HCT116 (cell line): ENCODE measurements around the gene CCL11. TPM values are rescaled to one million over a fixed set of nuclear protein-coding genes. Genes with fewer than 3 reads are reported as not detected.

Source experiments
- ATAC-seq: fragments of 200-7000 bp; cut with Tn5 transposase; 2 replicates; pipeline ENCODE4 v1.9.1; 2020; ENCODE audit warnings: mild to moderate bottlenecking, moderate library complexity
- BruUV-seq: library from RNA; stranded (reverse); fragments of 400-500 nt; replicated peaks from 2 replicates; lab custom pipeline; 2021; lab: Mats Ljungman, UMichigan
- CTCF ChIA-PET: fragments of 300-600 bp; sonication (Branson Sonifier 250); formaldehyde crosslinking; loops from one replicate; lab custom pipeline; 2021; ENCODE audit warnings: antibody characterized with exemption; lab: Charles Lee
- POLR2A ChIA-PET: fragments of 300-600, 350-600 bp; sonication (Branson Sonifier 250); formaldehyde crosslinking; loops from one replicate; lab custom pipeline; 2021; ENCODE audit warnings: antibody characterized with exemption; lab: Charles Lee
- RAD21 ChIA-PET, 2 experiments: fragments of 300-600 bp; sonication (Branson Sonifier 250); formaldehyde crosslinking; loops; one replicate each; lab custom pipeline; 2023; ENCODE audit warnings: low total read pairs in 2 of 2; ENCODE audit not compliant: uncharacterized antibody in 2 of 2, unreplicated experiment in 2 of 2, low non-redundant PET in 1 of 2; lab: Charles Lee
- DNase-seq: peaks from one replicate; pipeline ENCODE4 v3.0.0-alpha.2; 2010; ENCODE audit warnings: low read depth, low spot score
- H2AFZ ChIP-seq: fragments of 200-600 bp; shearing (Covaris generic), sonication (generic); 2 replicates; pipeline ENCODE4 v1.6.1; 2017; ENCODE audit warnings: low read depth, mixed run types, mixed read lengths, antibody characterized with exemption, low read length; ENCODE audit not compliant: poor library complexity, severe bottlenecking
- H3K27ac ChIP-seq: 2 replicates; pipeline ENCODE4 v1.5.1; 2012; ENCODE audit warnings: low read depth, low read length
- H3K27me3 ChIP-seq: fragments of 200-600 bp; sonication (generic); 2 replicates; pipeline ENCODE4 v1.6.1; 2016; ENCODE audit warnings: mixed run types, low read length, mixed read lengths; ENCODE audit not compliant: insufficient read depth
- H3K36me3 ChIP-seq, 2 experiments: fragments of 200-500 bp in 1 of 2; fragments of 200-600 bp in 1 of 2; sonication (Bioruptor generic) in 1 of 2; sonication (generic) in 1 of 2; 2 replicates each; pipeline versions ENCODE4 v1.5.1 to v1.6.1; 2014 to 2016; ENCODE audit warnings: low read length in 2 of 2, inconsistent platforms in 1 of 2, mixed read lengths in 1 of 2, mixed run types in 1 of 2; ENCODE audit not compliant: insufficient read depth in 2 of 2, control insufficient read depth in 1 of 2
- H3K4me1 ChIP-seq, 2 experiments: fragments of 200-600 bp in 1 of 2; sonication (generic) in 1 of 2; 2 replicates each; pipeline versions ENCODE4 v1.5.1 to v1.6.1; 2012 to 2017; ENCODE audit warnings: low read length in 2 of 2, inconsistent platforms in 1 of 2, mild to moderate bottlenecking in 1 of 2, mixed read lengths in 1 of 2, mixed run types in 1 of 2, moderate library complexity in 1 of 2; ENCODE audit not compliant: insufficient read depth in 2 of 2, control insufficient read depth in 1 of 2
- H3K4me2 ChIP-seq: fragments of 200-600 bp; sonication (generic); 2 replicates; pipeline ENCODE4 v1.6.1; 2017; ENCODE audit warnings: mixed run types, low read length, mixed read lengths
- H3K4me3 ChIP-seq, 2 experiments: fragments of 200-600 bp in 1 of 2; sonication (generic) in 1 of 2; replicated peaks in 1 of 2; 2 replicates each; pipeline ENCODE4 v1.5.1; 2011 to 2016; ENCODE audit warnings: low read length in 2 of 2, control low read depth in 1 of 2, low read depth in 1 of 2, mild to moderate bottlenecking in 1 of 2, mixed read lengths in 1 of 2, mixed run types in 1 of 2
- H3K79me2 ChIP-seq: fragments of 200-600 bp; sonication (generic); 2 replicates; pipeline ENCODE4 v1.6.1; 2017; ENCODE audit warnings: mild to moderate bottlenecking, mixed run types, low read length, moderate library complexity, mixed read lengths; ENCODE audit not compliant: insufficient read depth
- H3K9ac ChIP-seq: fragments of 200-600 bp; sonication (generic); 2 replicates; pipeline ENCODE4 v1.6.1; 2016; ENCODE audit warnings: low read length, mixed read lengths
- H3K9me2 ChIP-seq: fragments of 200-600 bp; sonication (generic), shearing (Covaris generic); 2 replicates; pipeline ENCODE4 v1.6.1; 2017; ENCODE audit warnings: mixed run types, mild to moderate bottlenecking, moderate library complexity; ENCODE audit not compliant: insufficient read depth
- H3K9me3 ChIP-seq, 2 experiments: fragments of 200-500 bp in 1 of 2; fragments of 200-600 bp in 1 of 2; sonication (Bioruptor generic) in 1 of 2; sonication (generic) in 1 of 2; 2 replicates each; pipeline ENCODE4 v1.6.1; 2014 to 2017; ENCODE audit warnings: low read length in 2 of 2, mixed read lengths in 2 of 2, inconsistent platforms in 1 of 2, low read depth in 1 of 2, mild to moderate bottlenecking in 1 of 2, mixed run types in 1 of 2, moderate library complexity in 1 of 2; ENCODE audit not compliant: control insufficient read depth in 1 of 2, insufficient read depth in 1 of 2
- H4K20me1 ChIP-seq: fragments of 200-600 bp; sonication (generic), shearing (Covaris generic); 2 replicates; pipeline ENCODE4 v1.6.1; 2017; ENCODE audit warnings: mixed run types, mild to moderate bottlenecking, moderate library complexity; ENCODE audit not compliant: insufficient read depth
- ATF3 ChIP-seq: IDR thresholded peaks from 2 replicates; pipeline ENCODE4 v1.6.1; 2012
- CEBPB ChIP-seq: IDR thresholded peaks from 2 replicates; pipeline ENCODE4 v1.6.1; 2012; ENCODE audit warnings: low read depth
- EGR1 ChIP-seq: IDR thresholded peaks from 2 replicates; pipeline ENCODE4 v1.6.1; 2012; ENCODE audit warnings: low read depth
- ELF1 ChIP-seq: IDR thresholded peaks from 2 replicates; pipeline ENCODE4 v1.6.1; 2012; ENCODE audit warnings: low read depth, borderline replicate concordance
- FOSL1 ChIP-seq: IDR thresholded peaks from 2 replicates; pipeline ENCODE4 v1.6.1; 2012; ENCODE audit warnings: low read depth
- JUND ChIP-seq: IDR thresholded peaks from 2 replicates; pipeline ENCODE4 v1.6.1; 2012
- POLR2A ChIP-seq: IDR thresholded peaks from 2 replicates; pipeline ENCODE4 v1.7.0; 2011; ENCODE audit warnings: borderline replicate concordance; ENCODE audit not compliant: insufficient read depth, insufficient read length; ENCODE audit errors: extremely low read depth
- POLR2AphosphoS5 ChIP-seq: IDR thresholded peaks from 2 replicates; pipeline ENCODE4 v1.6.1; 2011; ENCODE audit warnings: mild to moderate bottlenecking, low read depth, low read length, moderate library complexity
- SIN3A ChIP-seq: IDR thresholded peaks from 2 replicates; pipeline ENCODE4 v1.6.1; 2012; ENCODE audit warnings: low read depth
- SP1 ChIP-seq: IDR thresholded peaks from 2 replicates; pipeline ENCODE4 v1.6.1; 2012; ENCODE audit warnings: low read depth
- TCF7L2 ChIP-seq: IDR thresholded peaks from 2 replicates; pipeline ENCODE4 v1.7.0; 2011; ENCODE audit warnings: borderline replicate concordance, inconsistent platforms; ENCODE audit not compliant: insufficient read depth, insufficient read length; ENCODE audit errors: extremely low read depth
- YY1 ChIP-seq: IDR thresholded peaks from 2 replicates; pipeline ENCODE4 v1.6.1; 2011; ENCODE audit warnings: low read length, low read depth, moderate library complexity, mild to moderate bottlenecking; ENCODE audit not compliant: insufficient replicate concordance; ENCODE audit errors: extremely low read depth
- ZBTB33 ChIP-seq: IDR thresholded peaks from 2 replicates; pipeline ENCODE4 v1.6.1; 2011; ENCODE audit warnings: mild to moderate bottlenecking, low read length, moderate library complexity; ENCODE audit not compliant: insufficient replicate concordance; ENCODE audit errors: extremely low read depth
- ZFX ChIP-seq: fragments of 450-650 bp; IDR thresholded peaks from 2 replicates; pipeline ENCODE4 v1.6.1; 2017
- ZNF274 ChIP-seq: fragments of 200-500 bp; sonication (Bioruptor generic); IDR thresholded peaks from 2 replicates; pipeline ENCODE4 v1.6.1; 2014; ENCODE audit warnings: mild to moderate bottlenecking, low read depth, low read length, inconsistent platforms
- intact Hi-C: fragments of 100-400 bp; cut with micrococcal nuclease; formaldehyde crosslinking; loops from 2 replicates; pipeline ENCODE4 v1.10.0; 2022
- total RNA-seq: library from RNA; stranded (reverse); gene quantifications from one replicate; pipeline ENCODE4 v1.2.1, GENCODE V29; 2021; ENCODE audit not compliant: unreplicated experiment
- TF ChIP-seq, protein P1 (sequence below), 3 experiments: fragments of 200-600 bp in 1 of 3; sonication (generic) in 1 of 3; IDR thresholded peaks in 2 of 3; conservative IDR thresholded peaks in 1 of 3; 2 replicates each; pipeline ENCODE4 v1.5.1; 2012 to 2017; ENCODE audit warnings: low read depth in 2 of 3, low read length in 2 of 3, antibody characterized with exemption in 1 of 3, borderline replicate concordance in 1 of 3, control low read depth in 1 of 3, mild to moderate bottlenecking in 1 of 3, mixed read lengths in 1 of 3, mixed run types in 1 of 3, moderate library complexity in 1 of 3; ENCODE audit not compliant: insufficient read depth in 1 of 3

The CCL11 gene
- total RNA-seq, 1 experiment from 2014 or later: not detected

DNA sequence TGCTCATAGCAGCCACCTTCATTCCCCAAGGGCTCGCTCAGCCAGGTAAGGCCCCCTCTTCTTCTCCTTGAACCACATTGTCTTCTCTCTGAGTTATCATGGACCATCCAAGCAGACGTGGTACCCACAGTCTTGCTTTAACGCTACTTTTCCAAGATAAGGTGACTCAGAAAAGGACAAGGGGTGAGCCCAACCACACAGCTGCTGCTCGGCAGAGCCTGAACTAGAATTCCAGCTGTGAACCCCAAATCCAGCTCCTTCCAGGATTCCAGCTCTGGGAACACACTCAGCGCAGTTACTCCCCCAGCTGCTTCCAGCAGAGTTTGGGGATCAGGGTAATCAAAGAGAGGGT is 30.2 kb upstream of the CCL11 start:
- H3K9me3 ChIP-seq: no peaks in the 10 kb centered on the region
- no TSS peak for BruUV-seq
- RAD21 ChIA-PET: no interaction called here

GRCh38 chr17:34255841-34256240 is 29.7 kb upstream of the CCL11 start:
- no peak overlapping the region for H3K27ac ChIP-seq
- ATAC-seq (no peak), DNase-seq (no peak)
- H3K9me2 ChIP-seq: no peaks in the 10 kb centered on the region
- CTCF ChIA-PET: no interaction called here
- no peaks in the 10 kb centered on the region for H3K36me3 ChIP-seq
- no peak overlapping the region for H2AFZ ChIP-seq
- no peaks in the 10 kb centered on the region for H3K79me2 ChIP-seq
- intact Hi-C loops: no loop called here
- no peak overlapping the region for H3K9ac ChIP-seq
- H3K4me1 ChIP-seq: no peaks in the 10 kb centered on the region
- H3K27me3 ChIP-seq: no peaks in the 10 kb centered on the region; the same call in 1 of the 2 replicates
- no TSS peak for BruUV-seq
- POLR2A ChIA-PET: no interaction called here
- no peaks in the 10 kb centered on the region for H4K20me1 ChIP-seq
- H3K9me3 ChIP-seq: no peaks in the 10 kb centered on the region
- RAD21 ChIA-PET: no interaction called here
- H3K4me2 ChIP-seq: no peak overlapping the region
- H3K4me3 ChIP-seq: no peak overlapping the region
- TF ChIP-seq TCF7L2 (no peak), ATF3 (no peak), CEBPB (no peak), POLR2AphosphoS5 (no peak), SP1 (no peak), YY1 (no peak), JUND (no peak), ZNF274 (no peak), POLR2A (no peak), EGR1 (no peak)
- TF ChIP-seq, protein P1, sequence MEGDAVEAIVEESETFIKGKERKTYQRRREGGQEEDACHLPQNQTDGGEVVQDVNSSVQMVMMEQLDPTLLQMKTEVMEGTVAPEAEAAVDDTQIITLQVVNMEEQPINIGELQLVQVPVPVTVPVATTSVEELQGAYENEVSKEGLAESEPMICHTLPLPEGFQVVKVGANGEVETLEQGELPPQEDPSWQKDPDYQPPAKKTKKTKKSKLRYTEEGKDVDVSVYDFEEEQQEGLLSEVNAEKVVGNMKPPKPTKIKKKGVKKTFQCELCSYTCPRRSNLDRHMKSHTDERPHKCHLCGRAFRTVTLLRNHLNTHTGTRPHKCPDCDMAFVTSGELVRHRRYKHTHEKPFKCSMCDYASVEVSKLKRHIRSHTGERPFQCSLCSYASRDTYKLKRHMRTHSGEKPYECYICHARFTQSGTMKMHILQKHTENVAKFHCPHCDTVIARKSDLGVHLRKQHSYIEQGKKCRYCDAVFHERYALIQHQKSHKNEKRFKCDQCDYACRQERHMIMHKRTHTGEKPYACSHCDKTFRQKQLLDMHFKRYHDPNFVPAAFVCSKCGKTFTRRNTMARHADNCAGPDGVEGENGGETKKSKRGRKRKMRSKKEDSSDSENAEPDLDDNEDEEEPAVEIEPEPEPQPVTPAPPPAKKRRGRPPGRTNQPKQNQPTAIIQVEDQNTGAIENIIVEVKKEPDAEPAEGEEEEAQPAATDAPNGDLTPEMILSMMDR (IDR thresholded peaks at IDR 0.05 in 2 of 3, conservative IDR thresholded peaks at IDR 0.05 in 1 of 3; ENCODE audit: borderline replicate concordance in 1 of 3, insufficient read depth in 1 of 3, low read depth in 2 of 3, low read length in 2 of 3): no peak

More for the DNA sequence above, 30.2 kb upstream of the CCL11 start:
- CTCF ChIA-PET: no interaction called here
- Histone ChIP-seq H3K9me2 (no peaks in the 10 kb centered on the region), H3K79me2 (no peaks in the 10 kb centered on the region), H3K4me2 (no peak overlapping the region), H3K27ac (no peak overlapping the region), H3K9ac (no peak overlapping the region), H3K36me3 (no peaks in the 10 kb centered on the region), H3K27me3 (no peaks in the 10 kb centered on the region; the same call in 1 of the 2 replicates), H3K4me3 (no peak overlapping the region), H4K20me1 (no peaks in the 10 kb centered on the region), H3K4me1 (no peaks in the 10 kb centered on the region), H2AFZ (no peak overlapping the region)
- POLR2A ChIA-PET: no interaction called here
- ATAC-seq: no peak
- intact Hi-C loops: no loop called here
- DNase-seq: no peak
- TF ChIP-seq ZFX (no peak), ZBTB33 (no peak), EGR1 (no peak), ELF1 (no peak), SIN3A (no peak), ZNF274 (no peak), POLR2A (no peak), SP1 (no peak), FOSL1 (no peak), JUND (no peak)
